ENCODE results near the gene RS1. TPM values are rescaled to one million over a fixed set of nuclear protein-coding genes. Genes with fewer than 3 reads are reported as not detected.

Gene RS1
- total RNA-seq, 1 experiment from 2014 or later: 0.09 TPM

GRCh38 chrX:18674417-18674787 lies 2.5 kb upstream of the RS1 start:
- no peak for TF ChIP-seq CTCF (IDR thresholded peaks at IDR 0.05; ENCODE audit: insufficient read depth in 1 of 2, low read depth in 1 of 2, low read length in 1 of 2, severe bottlenecking in 1 of 2, unreplicated experiment in 1 of 2)
- no TSS peak for BruUV-seq (replicated peaks)
- Mint-ChIP-seq H3K9me3 (ENCODE audit: unreplicated experiment) (no peaks in the 10 kb centered on the region), H3K27ac (ENCODE audit: unreplicated experiment) (peak overlapping the region; percentile 35), H3K36me3 (ENCODE audit: insufficient read depth, unreplicated experiment) (peaks cover 24% of the 10 kb centered on the region), H3K27me3 (ENCODE audit: insufficient read depth, unreplicated experiment) (no peaks in the 10 kb centered on the region), H3K4me1 (ENCODE audit: low read depth, unreplicated experiment) (peaks cover 6% of the 10 kb centered on the region), H3K4me3 (ENCODE audit: unreplicated experiment) (peak overlapping the region; percentile 66)
- no peaks in the 10 kb centered on the region for H3K36me3 ChIP-seq (ENCODE audit: control insufficient read depth, insufficient read depth, low read length)
- ChIA-PET POLR2A (no interaction called here), CTCF (no interaction called here)
- H3K9me3 ChIP-seq: no peaks in the 10 kb centered on the region
- H3K4me1 ChIP-seq: no peaks in the 10 kb centered on the region
- intact Hi-C loops (cut with micrococcal nuclease; ENCODE audit: unreplicated experiment): loop anchor here (2.0 to 5.0 kb wide), 2 partner anchors 54 to 213 kb away; no protein-coding TSS in a partner anchor
- no peaks in the 10 kb centered on the region for H3K27me3 ChIP-seq (replicated peaks; ENCODE audit: control insufficient read depth, insufficient read depth, low read length)
- peak; percentile 33 to 38 for DNase-seq
- H3K4me3 ChIP-seq (ENCODE audit: low read depth, low read length): peak overlapping the region; percentile 41

- no peak overlapping the region for H3K4me3 Mint-ChIP-seq (ENCODE audit: unreplicated experiment)
- Histone ChIP-seq H3K27me3 (replicated peaks; ENCODE audit: control insufficient read depth, insufficient read depth, low read length) (no peaks in the 10 kb centered on the region), H3K4me1 (peaks cover 5% of the 10 kb centered on the region; the same call in 1 of the 2 replicates), H3K36me3 (ENCODE audit: control insufficient read depth, insufficient read depth, low read length) (no peaks in the 10 kb centered on the region), H3K4me3 (ENCODE audit: low read depth, low read length) (no peak overlapping the region), H3K9me3 (no peaks in the 10 kb centered on the region)
- DNase-seq: peak; percentile 40
- no peak overlapping the region for H3K27ac Mint-ChIP-seq (ENCODE audit: unreplicated experiment)
- BruUV-seq (replicated peaks): no TSS peak
- no peaks in the 10 kb centered on the region for H3K9me3 Mint-ChIP-seq (ENCODE audit: unreplicated experiment)
- H3K36me3 Mint-ChIP-seq (ENCODE audit: insufficient read depth, unreplicated experiment): no peaks in the 10 kb centered on the region
- intact Hi-C loops (cut with micrococcal nuclease; ENCODE audit: unreplicated experiment): no loop called here
- H3K27me3 Mint-ChIP-seq (ENCODE audit: insufficient read depth, unreplicated experiment): no peaks in the 10 kb centered on the region
- TF ChIP-seq CTCF (IDR thresholded peaks at IDR 0.05; ENCODE audit: insufficient read depth in 1 of 2, low read depth in 1 of 2, low read length in 1 of 2, severe bottlenecking in 1 of 2, unreplicated experiment in 1 of 2): no peak
- CTCF ChIA-PET: no interaction called here
- POLR2A ChIA-PET: no interaction called here
- H3K4me1 Mint-ChIP-seq (ENCODE audit: low read depth, unreplicated experiment): no peaks in the 10 kb centered on the region
Observed at GRCh38 chrX:18668071-18668835, 3.7 kb downstream of the RS1 start.

- no peak overlapping the region for H3K4me3 ChIP-seq (ENCODE audit: low read depth, low read length)
- no TSS peak for BruUV-seq (replicated peaks)
- peaks cover 5% of the 10 kb centered on the region; the same call in 1 of the 2 replicates for H3K4me1 ChIP-seq
- Mint-ChIP-seq H3K27me3 (ENCODE audit: insufficient read depth, unreplicated experiment) (no peaks in the 10 kb centered on the region), H3K4me1 (ENCODE audit: low read depth, unreplicated experiment) (no peaks in the 10 kb centered on the region), H3K36me3 (ENCODE audit: insufficient read depth, unreplicated experiment) (no peaks in the 10 kb centered on the region), H3K4me3 (ENCODE audit: unreplicated experiment) (no peak overlapping the region), H3K27ac (ENCODE audit: unreplicated experiment) (no peak overlapping the region), H3K9me3 (ENCODE audit: unreplicated experiment) (no peaks in the 10 kb centered on the region)
- no peak for DNase-seq
- no peaks in the 10 kb centered on the region for H3K36me3 ChIP-seq (ENCODE audit: control insufficient read depth, insufficient read depth, low read length)
- no peak for TF ChIP-seq CTCF (IDR thresholded peaks at IDR 0.05; ENCODE audit: insufficient read depth in 1 of 2, low read depth in 1 of 2, low read length in 1 of 2, severe bottlenecking in 1 of 2, unreplicated experiment in 1 of 2)
- no peaks in the 10 kb centered on the region for H3K27me3 ChIP-seq (replicated peaks; ENCODE audit: control insufficient read depth, insufficient read depth, low read length)
- ChIA-PET POLR2A (no interaction called here), CTCF (no interaction called here)
- no peaks in the 10 kb centered on the region for H3K9me3 ChIP-seq
- intact Hi-C loops (cut with micrococcal nuclease; ENCODE audit: unreplicated experiment): no loop called here
Observed at GRCh38 chrX:18666614-18667013, 5.3 kb downstream of the RS1 start.

All from Caco-2 (cell line).